GM12873 (cell line): ENCODE data around the gene SKAP1.

ENCODE experiments used
- TF ChIP-seq, protein P1 (sequence below): IDR thresholded peaks from 2 replicates; pipeline ENCODE4 v1.5.1; 2012; ENCODE audit warnings: low read depth, mild to moderate bottlenecking, moderate library complexity, low read length, control low read depth; ENCODE audit not compliant: insufficient read depth; ENCODE audit errors: missing control alignments

The SKAP1 gene

DNA sequence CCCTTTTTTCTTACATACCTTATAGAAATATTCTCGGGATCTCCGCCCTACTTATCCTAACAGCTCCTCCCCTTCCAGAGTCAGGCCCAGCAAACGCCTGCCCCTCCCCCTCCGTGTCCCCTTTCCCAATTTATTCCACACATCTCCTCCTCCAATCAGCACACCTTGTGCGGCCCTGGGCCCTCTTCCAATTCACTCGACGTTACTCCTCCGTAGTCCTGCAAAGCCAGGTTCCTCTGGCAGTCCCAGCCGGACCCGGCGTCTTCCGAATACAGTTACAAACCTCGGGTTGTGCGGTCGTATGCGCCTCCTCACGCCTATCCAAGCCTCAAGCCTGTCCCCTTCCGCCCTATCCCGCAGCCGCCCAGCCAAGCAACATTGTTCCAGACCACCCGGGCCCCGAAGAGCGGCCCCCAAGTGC, 329.4 kb downstream of the SKAP1 start:
- TF ChIP-seq, protein P1, sequence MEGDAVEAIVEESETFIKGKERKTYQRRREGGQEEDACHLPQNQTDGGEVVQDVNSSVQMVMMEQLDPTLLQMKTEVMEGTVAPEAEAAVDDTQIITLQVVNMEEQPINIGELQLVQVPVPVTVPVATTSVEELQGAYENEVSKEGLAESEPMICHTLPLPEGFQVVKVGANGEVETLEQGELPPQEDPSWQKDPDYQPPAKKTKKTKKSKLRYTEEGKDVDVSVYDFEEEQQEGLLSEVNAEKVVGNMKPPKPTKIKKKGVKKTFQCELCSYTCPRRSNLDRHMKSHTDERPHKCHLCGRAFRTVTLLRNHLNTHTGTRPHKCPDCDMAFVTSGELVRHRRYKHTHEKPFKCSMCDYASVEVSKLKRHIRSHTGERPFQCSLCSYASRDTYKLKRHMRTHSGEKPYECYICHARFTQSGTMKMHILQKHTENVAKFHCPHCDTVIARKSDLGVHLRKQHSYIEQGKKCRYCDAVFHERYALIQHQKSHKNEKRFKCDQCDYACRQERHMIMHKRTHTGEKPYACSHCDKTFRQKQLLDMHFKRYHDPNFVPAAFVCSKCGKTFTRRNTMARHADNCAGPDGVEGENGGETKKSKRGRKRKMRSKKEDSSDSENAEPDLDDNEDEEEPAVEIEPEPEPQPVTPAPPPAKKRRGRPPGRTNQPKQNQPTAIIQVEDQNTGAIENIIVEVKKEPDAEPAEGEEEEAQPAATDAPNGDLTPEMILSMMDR: no peak

GRCh38 chr17:48100160-48100559, 329.9 kb downstream of the SKAP1 start:
- TF ChIP-seq, protein P1: no peak

- TF ChIP-seq, protein P1: no peak
These were observed 334.4 kb downstream of the SKAP1 start for GRCh38 chr17:48095611-48096010.

DNA sequence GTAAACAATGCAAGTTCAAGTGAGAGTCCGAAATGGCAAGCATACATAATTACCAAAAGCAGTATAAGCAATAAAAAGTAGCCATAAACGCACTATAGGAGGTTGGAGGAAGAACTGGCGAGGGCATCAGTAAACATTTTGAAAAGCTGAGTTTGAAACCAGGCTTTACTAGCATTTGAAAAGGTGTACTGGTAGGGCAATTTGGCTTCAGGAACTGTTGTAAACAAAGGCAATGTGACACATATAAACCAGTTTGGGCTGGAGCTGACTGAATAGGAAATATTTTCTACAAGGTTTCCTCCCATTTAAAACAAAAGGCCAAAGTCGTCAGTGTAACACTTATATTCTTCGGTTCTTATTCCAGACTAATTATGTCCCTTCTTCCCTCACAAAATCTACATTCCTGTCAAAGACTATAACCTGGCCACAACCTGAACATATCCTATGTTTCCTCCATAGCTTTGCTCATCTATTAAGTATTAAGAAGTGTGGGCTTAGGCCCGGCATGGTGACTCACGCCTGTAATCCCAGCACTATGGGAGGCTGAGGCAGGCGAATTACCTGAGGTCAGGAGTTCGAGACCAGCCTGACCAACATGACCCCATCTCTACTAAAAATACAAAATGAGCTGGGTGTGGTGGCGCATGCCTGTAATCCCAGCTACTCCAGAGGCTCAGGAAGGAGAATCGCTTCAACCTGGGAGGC, 336.5 kb downstream of the SKAP1 start:
- TF ChIP-seq, protein P1: no peak

GRCh38 chr17:48084932-48085331, 345.1 kb downstream of the SKAP1 start:
- TF ChIP-seq, protein P1: no peak
